H9 (cell line): ENCODE data around the gene FSIP1. TPM values are rescaled to one million over a fixed set of nuclear protein-coding genes. Genes with fewer than 3 reads are reported as not detected.

Experiments used
- DNase-seq: peaks from one replicate; pipeline ENCODE4 v3.0.0-alpha.2; 2017
- H2AFZ ChIP-seq: one replicate; pipeline ENCODE4 v1.6.1; 2013; ENCODE audit warnings: mild to moderate bottlenecking, low read length, control low read depth, moderate library complexity
- H2AK5ac ChIP-seq: 2 replicates; pipeline ENCODE4 v1.6.1; 2013; ENCODE audit warnings: low read length, control low read depth, mixed read lengths; ENCODE audit not compliant: insufficient read length
- H2BK120ac ChIP-seq: one replicate; pipeline ENCODE4 v1.6.1; 2013; ENCODE audit warnings: low read depth, mild to moderate bottlenecking, low read length, control low read depth, inconsistent platforms; ENCODE audit not compliant: poor library complexity, severe bottlenecking
- H2BK12ac ChIP-seq: 2 replicates; pipeline ENCODE4 v1.6.1; 2013; ENCODE audit warnings: low read length, control low read depth, mixed read lengths, low read depth; ENCODE audit not compliant: insufficient read length
- H2BK15ac ChIP-seq: 2 replicates; pipeline ENCODE4 v1.6.1; 2013; ENCODE audit warnings: low read depth, low read length, control low read depth
- H2BK20ac ChIP-seq: one replicate; pipeline ENCODE4 v1.6.1; 2013; ENCODE audit warnings: low read depth, mild to moderate bottlenecking, low read length, control low read depth, inconsistent platforms; ENCODE audit not compliant: poor library complexity, severe bottlenecking
- H2BK5ac ChIP-seq: 2 replicates; pipeline ENCODE4 v1.6.1; 2013; ENCODE audit warnings: low read length, control low read depth, mixed read lengths; ENCODE audit not compliant: insufficient read length
- H3K14ac ChIP-seq: 2 replicates; pipeline ENCODE4 v1.6.1; 2013; ENCODE audit warnings: low read length, control low read depth; ENCODE audit not compliant: insufficient read depth
- H3K18ac ChIP-seq: 2 replicates; pipeline ENCODE4 v1.6.1; 2013; ENCODE audit warnings: low read depth, mild to moderate bottlenecking, mixed read lengths, low read length, control low read depth; ENCODE audit not compliant: insufficient read length
- H3K23ac ChIP-seq: 2 replicates; pipeline ENCODE4 v1.6.1; 2013; ENCODE audit warnings: low read length, control low read depth, mixed read lengths, low read depth; ENCODE audit not compliant: insufficient read length
- H3K23me2 ChIP-seq: 2 replicates; pipeline ENCODE4 v1.6.1; 2013; ENCODE audit warnings: low read depth, mild to moderate bottlenecking, mixed read lengths, low read length, control low read depth; ENCODE audit not compliant: insufficient read length, poor library complexity, severe bottlenecking
- H3K27ac ChIP-seq: 2 replicates; pipeline ENCODE4 v1.5.1; 2013; ENCODE audit warnings: low read length, control low read depth, mixed read lengths, low read depth; ENCODE audit not compliant: insufficient read length
- H3K27me3 ChIP-seq: 2 replicates; pipeline ENCODE4 v1.6.1; 2013; ENCODE audit warnings: low read length, control low read depth, inconsistent platforms; ENCODE audit not compliant: insufficient read depth
- H3K4ac ChIP-seq: 2 replicates; pipeline ENCODE4 v1.6.1; 2013; ENCODE audit warnings: low read depth, mild to moderate bottlenecking, control low read depth, inconsistent platforms, low read length, moderate library complexity
- H3K4me1 ChIP-seq: 2 replicates; pipeline ENCODE4 v1.6.1; 2013; ENCODE audit warnings: low read length, control low read depth, inconsistent platforms; ENCODE audit not compliant: insufficient read depth
- H3K4me2 ChIP-seq: 2 replicates; pipeline ENCODE4 v1.6.1; 2013; ENCODE audit warnings: low read length, control low read depth, mixed read lengths; ENCODE audit not compliant: insufficient read length, insufficient read depth
- H3K56ac ChIP-seq: 2 replicates; pipeline ENCODE4 v1.6.1; 2013; ENCODE audit warnings: low read depth, mild to moderate bottlenecking, mixed read lengths, low read length, control low read depth; ENCODE audit not compliant: insufficient read length
- H3K79me1 ChIP-seq: 2 replicates; pipeline ENCODE4 v1.6.1; 2013; ENCODE audit warnings: low read depth, mild to moderate bottlenecking, moderate library complexity, low read length, control low read depth, inconsistent platforms; ENCODE audit not compliant: insufficient read depth, poor library complexity, severe bottlenecking
- H3K79me2 ChIP-seq: 2 replicates; pipeline ENCODE4 v1.6.1; 2013; ENCODE audit warnings: low read length, control low read depth, inconsistent platforms; ENCODE audit not compliant: insufficient read depth
- H3K9ac ChIP-seq: 2 replicates; pipeline ENCODE4 v1.6.1; 2013; ENCODE audit warnings: low read length, control low read depth, mixed read lengths; ENCODE audit not compliant: insufficient read length; ENCODE audit errors: extremely low read depth
- H3K9me3 ChIP-seq: one replicate; pipeline ENCODE4 v1.6.1; 2013; ENCODE audit warnings: low read depth, low read length, inconsistent platforms; ENCODE audit not compliant: control insufficient read depth
- H3T11ph ChIP-seq: one replicate; pipeline ENCODE4 v1.6.1; 2013; ENCODE audit warnings: mild to moderate bottlenecking, low read length, control low read depth, inconsistent platforms
- H4K20me1 ChIP-seq: one replicate; pipeline ENCODE4 v1.6.1; 2013; ENCODE audit not compliant: control insufficient read depth, insufficient read length, insufficient read depth
- H4K5ac ChIP-seq: 2 replicates; pipeline ENCODE4 v1.6.1; 2013; ENCODE audit warnings: low read depth, mild to moderate bottlenecking, mixed read lengths, low read length, control low read depth; ENCODE audit not compliant: insufficient read length
- H4K8ac ChIP-seq: replicated peaks from 2 replicates; pipeline ENCODE4 v1.6.1; 2013; ENCODE audit warnings: low read length, control low read depth, mixed read lengths, low read depth; ENCODE audit not compliant: insufficient read length
- H4K91ac ChIP-seq: 2 replicates; pipeline ENCODE4 v1.6.1; 2013; ENCODE audit warnings: low read depth, mild to moderate bottlenecking, moderate library complexity, mixed read lengths, low read length, control low read depth; ENCODE audit not compliant: insufficient read length
- H3K27ac Mint-ChIP-seq, 3 experiments: 2 replicates in 2 of 3; 3 replicates in 1 of 3; pipeline ENCODE4 v1.8.0; 2020 to 2021; ENCODE audit warnings: mixed read lengths in 3 of 3, mild to moderate bottlenecking in 1 of 3, moderate library complexity in 1 of 3
- H3K27me3 Mint-ChIP-seq: 2 replicates; pipeline ENCODE4 v1.8.0; 2021; ENCODE audit warnings: low read depth, mild to moderate bottlenecking, moderate library complexity, mixed read lengths
- H3K36me3 Mint-ChIP-seq, 3 experiments: 2 replicates in 2 of 3; 3 replicates in 1 of 3; pipeline ENCODE4 v1.8.0; 2020 to 2021; ENCODE audit warnings: low read depth in 3 of 3, mixed read lengths in 3 of 3; ENCODE audit not compliant: insufficient read depth in 1 of 3
- H3K4me1 Mint-ChIP-seq, 2 experiments: 2 replicates each; pipeline ENCODE4 v1.8.0; 2020; ENCODE audit warnings: mixed read lengths in 2 of 2
- H3K4me3 Mint-ChIP-seq, 2 experiments: 2 replicates in 1 of 2; 3 replicates in 1 of 2; pipeline ENCODE4 v1.8.0; 2020 to 2021; ENCODE audit warnings: mild to moderate bottlenecking in 2 of 2, mixed read lengths in 2 of 2, moderate library complexity in 1 of 2
- H3K9me3 Mint-ChIP-seq, 2 experiments: 2 replicates in 1 of 2; 3 replicates in 1 of 2; pipeline ENCODE4 v1.8.0; 2020; ENCODE audit warnings: mild to moderate bottlenecking in 2 of 2, mixed read lengths in 2 of 2, moderate library complexity in 1 of 2
- WGBS: extraction: QIAGEN DNeasy Blood & Tissue Kit; methylation state at CpG from one replicate; pipeline ENCODE4 v1.1.7; 2013; ENCODE audit warnings: missing lambda C conversion rate, low lambda C conversion rate, mixed read lengths; ENCODE audit not compliant: insufficient read length; ENCODE audit errors: extremely low coverage; 5-methylcytosine and 5-hydroxymethylcytosine counted together
- total RNA-seq: library from RNA; stranded (reverse); gene quantifications from 2 replicates; pipeline ENCODE4 v1.2.1, GENCODE V29; 2021
- TF ChIP-seq, protein P1 (sequence below): fragments of 200-600 bp; sonication (generic); conservative IDR thresholded peaks from 3 replicates; pipeline ENCODE4 v1.8.0; 2021; ENCODE audit warnings: antibody characterized with exemption, mild to moderate bottlenecking

Gene FSIP1
- total RNA-seq, 1 experiment from 2014 or later, result 0.96 TPM

DNA sequence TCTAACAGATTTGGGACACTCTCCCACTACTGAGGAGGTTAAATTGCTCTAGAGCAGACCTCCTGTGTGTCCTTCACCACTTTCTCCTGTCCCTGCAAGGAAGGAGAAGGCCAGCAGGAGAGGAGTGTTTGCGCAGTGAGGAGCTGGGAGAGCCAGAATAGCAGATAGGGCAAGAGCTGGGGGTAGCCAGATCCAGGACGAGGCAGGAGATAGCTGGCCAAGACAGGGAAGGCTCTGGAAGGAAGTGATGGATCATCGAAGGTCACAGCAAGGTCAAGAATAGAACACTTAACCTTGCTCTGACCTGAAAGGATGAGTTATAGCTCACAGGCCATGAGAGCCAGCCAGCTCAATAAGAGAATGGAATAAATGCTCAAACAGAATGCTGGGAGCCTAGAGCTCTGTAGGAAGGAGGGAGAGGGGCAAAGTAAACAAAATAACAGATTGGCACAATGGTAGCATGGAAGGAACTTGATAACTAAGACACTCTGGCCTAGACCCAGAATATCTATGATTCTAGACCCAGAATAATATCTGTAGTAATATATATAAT is 37.5 kb upstream of the FSIP1 start:
- no peak overlapping the region for H3K18ac ChIP-seq
- DNase-seq, result no peak
- H3K23me2 ChIP-seq, result no peaks in the 10 kb centered on the region
- H3K27ac Mint-ChIP-seq, result peak overlapping the region; percentile 1 to 81 (median 79); a peak in 4 of 7 replicates
- no peaks in the 10 kb centered on the region for H3K27me3 Mint-ChIP-seq
- no peak overlapping the region for H4K5ac ChIP-seq
- H3K79me1 ChIP-seq, result peaks cover 9% of the 10 kb centered on the region
- no peak overlapping the region for H3K4me2 ChIP-seq
- WGBS, result no CpG with 5 or more reads among the region's 3 CpGs
- no peak overlapping the region for H3K23ac ChIP-seq
- no peaks in the 10 kb centered on the region for H4K20me1 ChIP-seq
- no peak overlapping the region for H3K4ac ChIP-seq
- no peak overlapping the region for H3K9ac ChIP-seq
- H3K4me1 ChIP-seq, result peaks cover 17% of the 10 kb centered on the region
- no peak overlapping the region for H3T11ph ChIP-seq
- no peaks in the 10 kb centered on the region for H3K27me3 ChIP-seq
- H2AK5ac ChIP-seq, result no peak overlapping the region
- H3K79me2 ChIP-seq, result peaks cover 38% of the 10 kb centered on the region; the same call in 1 of the 2 replicates
- H3K9me3 ChIP-seq, result no peaks in the 10 kb centered on the region
- no peak overlapping the region for H2BK120ac ChIP-seq
- no peak overlapping the region for H2BK15ac ChIP-seq
- H3K36me3 Mint-ChIP-seq, result peaks cover 12 to 16% (median 13%) of the 10 kb centered on the region in 3 experiments
- H4K91ac ChIP-seq, result no peak overlapping the region
- no peak overlapping the region for H3K56ac ChIP-seq
- H2BK5ac ChIP-seq, result no peak overlapping the region
- H2AFZ ChIP-seq, result no peak overlapping the region
- peaks cover 55 to 72% of the 10 kb centered on the region in 2 experiments for H3K4me1 Mint-ChIP-seq
- no peak overlapping the region for H4K8ac ChIP-seq
- H2BK12ac ChIP-seq, result no peak overlapping the region
- no peak overlapping the region for H3K4me3 Mint-ChIP-seq
- H2BK20ac ChIP-seq, result no peak overlapping the region
- H3K14ac ChIP-seq, result peak overlapping the region; percentile 39; the same call in 1 of the 2 replicates
- peaks cover 5 to 6% of the 10 kb centered on the region in 2 experiments; a peak in 3 of 5 replicates for H3K9me3 Mint-ChIP-seq
- H3K27ac ChIP-seq, result no peak overlapping the region
- TF ChIP-seq, protein P1, sequence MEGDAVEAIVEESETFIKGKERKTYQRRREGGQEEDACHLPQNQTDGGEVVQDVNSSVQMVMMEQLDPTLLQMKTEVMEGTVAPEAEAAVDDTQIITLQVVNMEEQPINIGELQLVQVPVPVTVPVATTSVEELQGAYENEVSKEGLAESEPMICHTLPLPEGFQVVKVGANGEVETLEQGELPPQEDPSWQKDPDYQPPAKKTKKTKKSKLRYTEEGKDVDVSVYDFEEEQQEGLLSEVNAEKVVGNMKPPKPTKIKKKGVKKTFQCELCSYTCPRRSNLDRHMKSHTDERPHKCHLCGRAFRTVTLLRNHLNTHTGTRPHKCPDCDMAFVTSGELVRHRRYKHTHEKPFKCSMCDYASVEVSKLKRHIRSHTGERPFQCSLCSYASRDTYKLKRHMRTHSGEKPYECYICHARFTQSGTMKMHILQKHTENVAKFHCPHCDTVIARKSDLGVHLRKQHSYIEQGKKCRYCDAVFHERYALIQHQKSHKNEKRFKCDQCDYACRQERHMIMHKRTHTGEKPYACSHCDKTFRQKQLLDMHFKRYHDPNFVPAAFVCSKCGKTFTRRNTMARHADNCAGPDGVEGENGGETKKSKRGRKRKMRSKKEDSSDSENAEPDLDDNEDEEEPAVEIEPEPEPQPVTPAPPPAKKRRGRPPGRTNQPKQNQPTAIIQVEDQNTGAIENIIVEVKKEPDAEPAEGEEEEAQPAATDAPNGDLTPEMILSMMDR, result no peak
